Measurements from ENCODE around the gene MATN1.

MATN1 gene

GRCh38 chr1:30715886-30716285 lies 7.5 kb downstream of the MATN1 start:
- peaks cover 14% of the 10 kb centered on the region; the same call in 1 of the 2 replicates for H3K27me3 ChIP-seq (ENCODE audit: control insufficient read depth, low read length)
- H3F3A ChIP-seq (ENCODE audit: control insufficient read depth, insufficient read depth), result 0 out of 2 replicates have a peak, but pooled peaks cover 3% of the 10 kb centered on the region
- peaks cover 31% of the 10 kb centered on the region for H3K4me1 ChIP-seq (ENCODE audit: control insufficient read depth, low read length)
- no peak overlapping the region for H3K4me3 ChIP-seq (ENCODE audit: low read length)
- H4K20me1 ChIP-seq (ENCODE audit: control insufficient read depth, insufficient read depth, low read depth, low read length), result no peaks in the 10 kb centered on the region
- H3K9me2 ChIP-seq (replicated peaks; ENCODE audit: control insufficient read depth, low read length), result no peaks in the 10 kb centered on the region
- TF ChIP-seq CTCF (IDR thresholded peaks at IDR 0.05; ENCODE audit: low read depth, low read length, poor library complexity, severe bottlenecking), result no peak
- no peak overlapping the region for H3K4me2 ChIP-seq (ENCODE audit: low read length)
- no peaks in the 10 kb centered on the region for H3K36me3 ChIP-seq (ENCODE audit: control insufficient read depth, low read length)
- peaks cover 16% of the 10 kb centered on the region for H3K9me3 ChIP-seq (ENCODE audit: control insufficient read depth, insufficient read depth, low read length)
- no peaks in the 10 kb centered on the region for H3K79me2 ChIP-seq (ENCODE audit: control insufficient read depth, low read length)
- H3K27ac ChIP-seq (ENCODE audit: low read depth, low read length), result no peak overlapping the region

- Histone ChIP-seq H3F3A (ENCODE audit: control insufficient read depth, insufficient read depth) (0 out of 2 replicates have a peak, but pooled peaks cover 3% of the 10 kb centered on the region), H3K79me2 (ENCODE audit: control insufficient read depth, low read length) (no peaks in the 10 kb centered on the region), H3K9me2 (replicated peaks; ENCODE audit: control insufficient read depth, low read length) (no peaks in the 10 kb centered on the region), H3K27me3 (ENCODE audit: control insufficient read depth, low read length) (peaks cover 14% of the 10 kb centered on the region; the same call in 1 of the 2 replicates), H4K20me1 (ENCODE audit: control insufficient read depth, insufficient read depth, low read depth, low read length) (no peaks in the 10 kb centered on the region), H3K4me1 (ENCODE audit: control insufficient read depth, low read length) (peaks cover 24% of the 10 kb centered on the region), H3K9me3 (ENCODE audit: control insufficient read depth, insufficient read depth, low read length) (peaks cover 16% of the 10 kb centered on the region), H3K27ac (ENCODE audit: low read depth, low read length) (no peak overlapping the region), H3K4me2 (ENCODE audit: low read length) (no peak overlapping the region), H3K4me3 (ENCODE audit: low read length) (no peak overlapping the region), H3K36me3 (ENCODE audit: control insufficient read depth, low read length) (no peaks in the 10 kb centered on the region)
- no peak for TF ChIP-seq EZH2phosphoT487 (IDR thresholded peaks at IDR 0.05; ENCODE audit: borderline replicate concordance, low read length)
- TF ChIP-seq CTCF (IDR thresholded peaks at IDR 0.05; ENCODE audit: low read depth, low read length, poor library complexity, severe bottlenecking), result peak; percentile 71
Measured at GRCh38 chr1:30715216-30715615, 8.2 kb downstream of the MATN1 start.

- H3K9me2 ChIP-seq (replicated peaks; ENCODE audit: control insufficient read depth, low read length), result no peaks in the 10 kb centered on the region
- H3K9me3 ChIP-seq (ENCODE audit: control insufficient read depth, insufficient read depth, low read length), result peaks cover 16% of the 10 kb centered on the region
- TF ChIP-seq EZH2phosphoT487 (IDR thresholded peaks at IDR 0.05; ENCODE audit: borderline replicate concordance, low read length) (no peak), CTCF (IDR thresholded peaks at IDR 0.05; ENCODE audit: low read depth, low read length, poor library complexity, severe bottlenecking) (no peak)
Measured at GRCh38 chr1:30714536-30715090, 8.8 kb downstream of the MATN1 start.

More at GRCh38 chr1:30714536-30715090, 8.8 kb downstream of the MATN1 start:
- no peaks in the 10 kb centered on the region for H3K36me3 ChIP-seq (ENCODE audit: control insufficient read depth, low read length)
- H4K20me1 ChIP-seq (ENCODE audit: control insufficient read depth, insufficient read depth, low read depth, low read length), result no peaks in the 10 kb centered on the region
- H3K27me3 ChIP-seq (ENCODE audit: control insufficient read depth, low read length), result peaks cover 16% of the 10 kb centered on the region; the same call in 1 of the 2 replicates
- peaks cover 18% of the 10 kb centered on the region for H3K4me1 ChIP-seq (ENCODE audit: control insufficient read depth, low read length)
- H3F3A ChIP-seq (ENCODE audit: control insufficient read depth, insufficient read depth), result no peaks in the 10 kb centered on the region
- no peak overlapping the region for H3K4me2 ChIP-seq (ENCODE audit: low read length)
- no peak overlapping the region for H3K4me3 ChIP-seq (ENCODE audit: low read length)
- H3K27ac ChIP-seq (ENCODE audit: low read depth, low read length), result no peak overlapping the region
- H3K79me2 ChIP-seq (ENCODE audit: control insufficient read depth, low read length), result no peaks in the 10 kb centered on the region
